H1 (cell line): ENCODE data around the gene SMARCE1. TPM values are rescaled to one million over a fixed set of nuclear protein-coding genes. Genes with fewer than 3 reads are reported as not detected.

Source experiments
- CTCF ChIA-PET: fragments of 300-600 bp; sonication (Branson Sonifier 250); formaldehyde crosslinking; loops from one replicate; lab custom pipeline; 2021; ENCODE audit not compliant: partially characterized antibody; lab: Charles Lee
- POLR2A ChIA-PET: fragments of 300-600 bp; sonication (Branson Sonifier 250); formaldehyde crosslinking; loops from one replicate; lab custom pipeline; 2021; ENCODE audit warnings: inconsistent platforms; ENCODE audit not compliant: partially characterized antibody; lab: Charles Lee
- DNase-seq, 2 experiments: peaks; one replicate each; pipeline versions ENCODE4 v3.0.0 to v3.0.0-alpha.2; 2010 to 2022; ENCODE audit warnings: low spot score in 2 of 2, low read depth in 1 of 2, mixed read lengths in 1 of 2
- FAIRE-seq: peaks from 2 replicates; lab custom pipeline; 2011; peaks lifted over from hg19 to GRCh38; lab: Jason Lieb, UNC
- H2AFZ ChIP-seq: 2 replicates; pipeline ENCODE4 v1.8.1; 2012; ENCODE audit warnings: low read length, inconsistent platforms
- H2AK5ac ChIP-seq: 2 replicates; pipeline ENCODE4 v1.6.1; 2013; ENCODE audit warnings: low read depth, low read length
- H2BK120ac ChIP-seq: replicated peaks from 2 replicates; pipeline ENCODE3; 2013; ENCODE audit warnings: low read depth, low read length, inconsistent platforms
- H2BK12ac ChIP-seq: 2 replicates; pipeline ENCODE4 v1.6.1; 2013; ENCODE audit warnings: low read depth, low read length
- H2BK15ac ChIP-seq: 2 replicates; pipeline ENCODE4 v1.6.1; 2013; ENCODE audit warnings: low read length
- H2BK20ac ChIP-seq: 2 replicates; pipeline ENCODE4 v1.6.1; 2013; ENCODE audit warnings: low read length
- H2BK5ac ChIP-seq: 2 replicates; pipeline ENCODE4 v1.6.1; 2013; ENCODE audit warnings: low read depth, low read length
- H3K14ac ChIP-seq: 2 replicates; pipeline ENCODE4 v1.6.1; 2013; ENCODE audit warnings: inconsistent platforms; ENCODE audit not compliant: insufficient read length
- H3K18ac ChIP-seq: 2 replicates; pipeline ENCODE4 v1.6.1; 2013; ENCODE audit warnings: low read length; ENCODE audit errors: extremely low read depth
- H3K23ac ChIP-seq: 2 replicates; pipeline ENCODE4 v1.6.1; 2013; ENCODE audit warnings: inconsistent platforms; ENCODE audit not compliant: insufficient read length
- H3K23me2 ChIP-seq: 2 replicates; pipeline ENCODE4 v1.6.1; 2013; ENCODE audit warnings: low read depth, low read length
- H3K27ac ChIP-seq: 2 replicates; pipeline ENCODE4 v1.6.1; 2011; ENCODE audit warnings: low read depth, low read length, inconsistent platforms
- H3K27me3 ChIP-seq, 4 experiments: replicated peaks in 1 of 4; 1 replicate in 1 of 4; 2 replicates in 3 of 4; pipeline versions ENCODE4 v1.6.1 to v1.8.1; 2011 to 2013; ENCODE audit warnings: low read length in 3 of 4, mild to moderate bottlenecking in 3 of 4, inconsistent platforms in 2 of 4, mixed read lengths in 2 of 4, moderate library complexity in 1 of 4; ENCODE audit not compliant: control insufficient read depth in 3 of 4, insufficient read depth in 3 of 4; ENCODE audit errors: extremely low read depth in 1 of 4
- H3K36me3 ChIP-seq, 4 experiments: 2 replicates each; pipeline versions ENCODE4 v1.6.1 to v1.8.1; 2011 to 2013; ENCODE audit warnings: mild to moderate bottlenecking in 4 of 4, low read length in 3 of 4, moderate library complexity in 2 of 4, control low read depth in 1 of 4, inconsistent platforms in 1 of 4; ENCODE audit not compliant: insufficient read depth in 4 of 4, control insufficient read depth in 2 of 4
- H3K4ac ChIP-seq: replicated peaks from 2 replicates; pipeline ENCODE3; 2013; ENCODE audit warnings: low read length, low read depth, mixed read lengths, inconsistent platforms; ENCODE audit not compliant: insufficient read length
- H3K4me1 ChIP-seq, 4 experiments: replicated peaks in 1 of 4; 1 replicate in 1 of 4; 2 replicates in 3 of 4; pipeline versions ENCODE4 v1.6.1 to v1.8.1; 2011 to 2013; ENCODE audit warnings: low read length in 3 of 4, inconsistent platforms in 2 of 4, mixed read lengths in 1 of 4; ENCODE audit not compliant: insufficient read depth in 4 of 4, control insufficient read depth in 3 of 4
- H3K4me2 ChIP-seq, 2 experiments: 2 replicates each; pipeline versions ENCODE4 v1.6.1 to v1.8.1; 2011 to 2013; ENCODE audit warnings: low read depth in 2 of 2, low read length in 2 of 2, control low read depth in 1 of 2, inconsistent platforms in 1 of 2, mild to moderate bottlenecking in 1 of 2; ENCODE audit not compliant: insufficient read depth in 1 of 2
- H3K4me3 ChIP-seq, 4 experiments: fragments of 200-600, 300-600 bp in 1 of 4; sonication (generic), shearing (Covaris generic), sonication (Bioruptor Twin) in 1 of 4; 2 replicates each; pipeline versions ENCODE4 v1.5.1 to v1.8.1; 2011 to 2016; ENCODE audit warnings: low read length in 4 of 4, low read depth in 3 of 4, control low read depth in 2 of 4, inconsistent platforms in 2 of 4, mild to moderate bottlenecking in 2 of 4, mixed read lengths in 1 of 4, moderate library complexity in 1 of 4; ENCODE audit not compliant: insufficient read depth in 2 of 4; ENCODE audit errors: extremely low read depth in 1 of 4
- H3K56ac ChIP-seq: replicated peaks from 2 replicates; pipeline ENCODE3; 2013; ENCODE audit warnings: low read depth, mild to moderate bottlenecking, mixed read lengths, low read length, inconsistent platforms; ENCODE audit not compliant: insufficient read length
- H3K79me1 ChIP-seq: 2 replicates; pipeline ENCODE4 v1.6.1; 2013; ENCODE audit warnings: low read depth, low read length, control low read depth
- H3K79me2 ChIP-seq, 2 experiments: 2 replicates each; pipeline versions ENCODE4 v1.6.1 to v1.8.1; 2012 to 2013; ENCODE audit warnings: low read length in 2 of 2, mild to moderate bottlenecking in 2 of 2, inconsistent platforms in 1 of 2; ENCODE audit not compliant: insufficient read depth in 2 of 2, control insufficient read depth in 1 of 2
- H3K9ac ChIP-seq, 4 experiments: replicated peaks in 1 of 4; 1 replicate in 1 of 4; 2 replicates in 3 of 4; pipeline versions ENCODE4 v1.6.1 to v1.8.1; 2011 to 2013; ENCODE audit warnings: low read depth in 3 of 4, low read length in 3 of 4, control low read depth in 2 of 4, mild to moderate bottlenecking in 2 of 4, moderate library complexity in 2 of 4, inconsistent platforms in 1 of 4; ENCODE audit errors: extremely low read depth in 1 of 4
- H3K9me3 ChIP-seq, 2 experiments: 2 replicates each; pipeline versions ENCODE4 v1.6.1 to v1.8.1; 2012 to 2013; ENCODE audit warnings: mild to moderate bottlenecking in 2 of 2, moderate library complexity in 2 of 2, control low read depth in 1 of 2, inconsistent platforms in 1 of 2, low read depth in 1 of 2, low read length in 1 of 2, mixed read lengths in 1 of 2; ENCODE audit not compliant: insufficient read depth in 2 of 2
- H4K20me1 ChIP-seq, 2 experiments: replicated peaks in 1 of 2; 2 replicates each; pipeline versions ENCODE3 to v1.8.1; 2011 to 2013; ENCODE audit warnings: inconsistent platforms in 2 of 2, low read length in 2 of 2, mild to moderate bottlenecking in 1 of 2; ENCODE audit not compliant: insufficient read depth in 2 of 2, control insufficient read depth in 1 of 2
- H4K5ac ChIP-seq: 2 replicates; pipeline ENCODE4 v1.6.1; 2013; ENCODE audit warnings: low read length, low read depth, mixed read lengths, inconsistent platforms; ENCODE audit not compliant: insufficient read length
- H4K8ac ChIP-seq: 2 replicates; pipeline ENCODE4 v1.8.0; 2013; ENCODE audit warnings: mild to moderate bottlenecking, moderate library complexity, low read length, inconsistent platforms; ENCODE audit not compliant: insufficient read depth; ENCODE audit errors: extremely low read depth
- H4K91ac ChIP-seq: replicated peaks from 2 replicates; pipeline ENCODE3; 2013; ENCODE audit warnings: low read length, mixed read lengths, inconsistent platforms; ENCODE audit not compliant: insufficient read length
- NRF1 ChIP-seq: IDR thresholded peaks from 2 replicates; pipeline ENCODE4 v1.6.1; 2011; ENCODE audit warnings: mild to moderate bottlenecking, low read depth, low read length, improper control_type of control experiment
- WGBS, 2 experiments: shearing (Covaris generic) in 1 of 2; methylation state at CpG; one replicate each; pipeline versions ENCODE4 v1.1.6 to v1.1.7; 2013 to 2015; ENCODE audit warnings: low lambda C conversion rate in 2 of 2, mixed read lengths in 2 of 2, inconsistent platforms in 1 of 2, low coverage in 1 of 2, missing lambda C conversion rate in 1 of 2; ENCODE audit not compliant: insufficient replicate concordance in 2 of 2, insufficient coverage in 1 of 2, insufficient read length in 1 of 2; ENCODE audit errors: extremely low coverage in 1 of 2, missing lambda C conversion rate in 1 of 2; 5-methylcytosine and 5-hydroxymethylcytosine counted together
- polyA plus RNA-seq, 7 experiments: library from polyadenylated mRNA; depleted of rRNA in 3 of 7; stranded (reverse) in 5 of 7; unstranded in 2 of 7; fragments of >200 nt in 5 of 7; fragments of 200-250 nt in 2 of 7; gene quantifications; 1 replicate in 5 of 7; 2 replicates in 1 of 7; 4 replicates in 1 of 7; pipeline versions ENCODE4 v1.2.1 to v1.2.3, GENCODE V29; 2011 to 2013; ENCODE audit warnings: missing spikeins in 2 of 7, mixed read lengths in 2 of 7
- total RNA-seq: library from RNA; stranded (reverse); fragmentation: NEBNext Ultra II Directional; extraction: Animal tissue kit (Norgen Biotek cat#: 25700); gene quantifications from 2 replicates; pipeline ENCODE4 v1.2.1, GENCODE V29; 2021

SMARCE1 gene
- total and polyA plus RNA-seq, 2 of the 8 experiments (the other 6 are each of a cell fraction or from before 2014, with no cell fraction given), result 30.7 to 131 TPM

- Histone ChIP-seq H3K23ac (no peak overlapping the region), H3K4me1 (no peaks in the 10 kb centered on the region), H3K9ac (no peak overlapping the region), H2BK5ac (no peak overlapping the region), H3K27me3 (no peaks in the 10 kb centered on the region), H2BK20ac (no peak overlapping the region), H3K27ac (no peak overlapping the region), H3K36me3 (peaks cover 17 to 84% (median 65%) of the 10 kb centered on the region in 4 experiments), H2BK12ac (no peak overlapping the region), H4K91ac (no peak overlapping the region), H3K9me3 (no peaks in the 10 kb centered on the region), H3K14ac (no peak overlapping the region), H3K79me2 (0 out of 4 replicates have a peak, but pooled peaks cover 0 to 6% of the 10 kb centered on the region in 2 experiments), H3K56ac (no peak overlapping the region), H4K8ac (no peak overlapping the region), H3K18ac (no peak overlapping the region), H3K79me1 (no peaks in the 10 kb centered on the region), H3K23me2 (no peaks in the 10 kb centered on the region), H3K4ac (no peak overlapping the region), H2AFZ (no peak overlapping the region), H2BK15ac (no peak overlapping the region), H3K4me3 (no peak overlapping the region), H3K4me2 (no peak overlapping the region), H2AK5ac (no peak overlapping the region), H4K5ac (no peak overlapping the region), H2BK120ac (no peak overlapping the region), H4K20me1 (peaks cover 0 to 2% of the 10 kb centered on the region in 2 experiments)
- DNase-seq, result no peak
- WGBS, 2 experiments, result 81% methylated on average over 1 of the region's 1 CpG; no CpG with 5 or more reads in 1 of the 2 experiments
- CTCF ChIA-PET, result interaction anchor here (0.6 to 2.1 kb wide), 8 partner anchors 9 to 1044 kb away, joined by 3 to 17 read pairs (median 5); no protein-coding TSS in a partner anchor
- no peak for FAIRE-seq
- POLR2A ChIA-PET, result interaction anchor here (0.6 to 3.2 kb wide), 6 partner anchors 9 to 1385 kb away, joined by 3 to 12 read pairs (median 4); partner anchors contain the start of gene SMARCE1
- TF ChIP-seq NRF1, result no peak
Measured at GRCh38 chr17:40633871-40634270, 13.7 kb downstream of the SMARCE1 start.
